ENCODE results near the gene WDR35. TPM values are rescaled to one million over a fixed set of nuclear protein-coding genes. Genes with fewer than 3 reads are reported as not detected.

WDR35 gene
- total RNA-seq, 1 experiment from 2014 or later: 8.2 TPM

GRCh38 chr2:19947184-19947940, 42.5 kb downstream of the WDR35 start:
- no peak overlapping the region for H3K27ac ChIP-seq
- DNase-seq: no peak
- ChIA-PET POLR2A (ENCODE audit: unreplicated experiment) (interaction anchor here (0.5 kb wide), 1 partner anchor 560 kb away, joined by 3 read pairs; no protein-coding TSS in a partner anchor), CTCF (no interaction called here)
- TF ChIP-seq CTCF (conservative IDR thresholded peaks at IDR 0.05) (no peak), EZH2 (IDR thresholded peaks at IDR 0.05; ENCODE audit: low read depth) (no peak)
- intact Hi-C loops (cut with micrococcal nuclease; ENCODE audit: unreplicated experiment): no loop called here
- H3K9me3 ChIP-seq (ENCODE audit: insufficient read depth, low read depth): no peaks in the 10 kb centered on the region
- H4K20me1 ChIP-seq (ENCODE audit: insufficient read depth): no peaks in the 10 kb centered on the region; the same call in 1 of the 2 replicates
- H3K9me2 ChIP-seq (ENCODE audit: insufficient read depth): no peaks in the 10 kb centered on the region
- H3K36me3 ChIP-seq (ENCODE audit: low read depth): 0 out of 2 replicates have a peak, but pooled peaks cover 2% of the 10 kb centered on the region
- no peaks in the 10 kb centered on the region for H3F3A ChIP-seq (ENCODE audit: insufficient read depth, low read depth)
- 0 out of 2 replicates have a peak, but pooled peaks cover 3% of the 10 kb centered on the region for H3K4me1 ChIP-seq (replicated peaks; ENCODE audit: insufficient read depth)
- H3K27me3 ChIP-seq (ENCODE audit: insufficient read depth, low read depth): no peaks in the 10 kb centered on the region
- no TSS peak for BruUV-seq (replicated peaks)
- no peak overlapping the region for H3K4me3 ChIP-seq
- H3K79me2 ChIP-seq (ENCODE audit: low read depth): no peaks in the 10 kb centered on the region
- no peak overlapping the region for H2AFZ ChIP-seq
- H3K4me2 ChIP-seq: no peak overlapping the region

- intact Hi-C loops (cut with micrococcal nuclease; ENCODE audit: unreplicated experiment): no loop called here
- no peak overlapping the region for H3K4me3 ChIP-seq
- 0 out of 2 replicates have a peak, but pooled peaks cover 3% of the 10 kb centered on the region for H3K4me1 ChIP-seq (replicated peaks; ENCODE audit: insufficient read depth)
- ChIA-PET POLR2A (ENCODE audit: unreplicated experiment) (no interaction called here), CTCF (no interaction called here)
- H3F3A ChIP-seq (ENCODE audit: insufficient read depth, low read depth): no peaks in the 10 kb centered on the region
- no peaks in the 10 kb centered on the region for H3K9me3 ChIP-seq (ENCODE audit: insufficient read depth, low read depth)
- no peaks in the 10 kb centered on the region for H3K36me3 ChIP-seq (ENCODE audit: low read depth)
- TF ChIP-seq EZH2 (IDR thresholded peaks at IDR 0.05; ENCODE audit: low read depth): no peak
- no peak for TF ChIP-seq CTCF (conservative IDR thresholded peaks at IDR 0.05)
- DNase-seq: no peak
- no peaks in the 10 kb centered on the region for H3K79me2 ChIP-seq (ENCODE audit: low read depth)
- no peak overlapping the region for H2AFZ ChIP-seq
- no TSS peak for BruUV-seq (replicated peaks)
- H3K27ac ChIP-seq: no peak overlapping the region
- H3K27me3 ChIP-seq (ENCODE audit: insufficient read depth, low read depth): no peaks in the 10 kb centered on the region
- no peaks in the 10 kb centered on the region for H3K9me2 ChIP-seq (ENCODE audit: insufficient read depth)
- H3K4me2 ChIP-seq: no peak overlapping the region
- no peaks in the 10 kb centered on the region for H4K20me1 ChIP-seq (ENCODE audit: insufficient read depth)
Measured at GRCh38 chr2:19944205-19944845, 45.6 kb downstream of the WDR35 start.

- no peaks in the 10 kb centered on the region for H4K20me1 ChIP-seq (ENCODE audit: insufficient read depth)
- H3K27ac ChIP-seq: no peak overlapping the region
- no peaks in the 10 kb centered on the region for H3K27me3 ChIP-seq (ENCODE audit: insufficient read depth, low read depth)
- H3K4me3 ChIP-seq: no peak overlapping the region
- intact Hi-C loops (cut with micrococcal nuclease; ENCODE audit: unreplicated experiment): no loop called here
- no peak overlapping the region for H3K4me2 ChIP-seq
- H2AFZ ChIP-seq: no peak overlapping the region
- H3K79me2 ChIP-seq (ENCODE audit: low read depth): no peaks in the 10 kb centered on the region
- DNase-seq: no peak
- no peaks in the 10 kb centered on the region for H3F3A ChIP-seq (ENCODE audit: insufficient read depth, low read depth)
- 0 out of 2 replicates have a peak, but pooled peaks cover 3% of the 10 kb centered on the region for H3K4me1 ChIP-seq (replicated peaks; ENCODE audit: insufficient read depth)
- CTCF ChIA-PET: no interaction called here
- no peaks in the 10 kb centered on the region for H3K9me3 ChIP-seq (ENCODE audit: insufficient read depth, low read depth)
- TF ChIP-seq CTCF (conservative IDR thresholded peaks at IDR 0.05): no peak
- TF ChIP-seq EZH2 (IDR thresholded peaks at IDR 0.05; ENCODE audit: low read depth): no peak
- no peaks in the 10 kb centered on the region for H3K36me3 ChIP-seq (ENCODE audit: low read depth)
- POLR2A ChIA-PET (ENCODE audit: unreplicated experiment): interaction anchor here (0.6 to 0.7 kb wide), 2 partner anchors 246 to 1101 kb away, joined by 8 read pairs; no protein-coding TSS in a partner anchor
- BruUV-seq (replicated peaks): no TSS peak
- no peaks in the 10 kb centered on the region for H3K9me2 ChIP-seq (ENCODE audit: insufficient read depth)
Measured at GRCh38 chr2:19943189-19943588, 46.7 kb downstream of the WDR35 start.
